ENCODE measurements around the gene STYXL2.

STYXL2 gene

DNA sequence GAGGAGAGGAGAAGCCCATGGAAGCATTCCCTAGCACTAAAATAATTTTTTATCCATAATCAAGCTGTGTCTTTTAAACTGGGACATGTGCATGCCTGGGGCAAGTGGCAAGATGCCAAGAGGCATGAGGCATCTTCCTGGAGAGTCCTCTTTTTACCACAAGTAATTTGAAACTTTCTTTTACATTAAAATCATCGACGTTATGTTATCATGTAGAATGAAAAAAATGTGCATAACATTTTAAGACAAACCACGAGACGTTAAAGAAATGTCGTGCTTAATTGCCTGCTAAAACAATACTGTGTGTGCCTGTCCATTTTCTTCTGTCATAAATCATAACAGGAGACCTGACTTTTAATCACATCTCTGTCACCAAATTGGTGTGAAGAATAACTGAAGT, 1.5 kb downstream of the STYXL2 start:
- Histone ChIP-seq H3K4me1 (ENCODE audit: insufficient read depth, low read length) (no peaks in the 10 kb centered on the region), H3K9me3 (ENCODE audit: low read length) (no peaks in the 10 kb centered on the region), H3K27me3 (ENCODE audit: control insufficient read depth in 1 of 2, insufficient read depth in 2 of 2, low read length in 2 of 2) (no peaks in the 10 kb centered on the region), H3K4me3 (ENCODE audit: low read depth in 1 of 2, low read length in 2 of 2) (no peak overlapping the region), H3K36me3 (ENCODE audit: insufficient read depth, low read length) (no peaks in the 10 kb centered on the region), H3K9ac (ENCODE audit: low read length) (no peak overlapping the region), H3K27ac (ENCODE audit: low read depth, low read length) (no peak overlapping the region)

DNA sequence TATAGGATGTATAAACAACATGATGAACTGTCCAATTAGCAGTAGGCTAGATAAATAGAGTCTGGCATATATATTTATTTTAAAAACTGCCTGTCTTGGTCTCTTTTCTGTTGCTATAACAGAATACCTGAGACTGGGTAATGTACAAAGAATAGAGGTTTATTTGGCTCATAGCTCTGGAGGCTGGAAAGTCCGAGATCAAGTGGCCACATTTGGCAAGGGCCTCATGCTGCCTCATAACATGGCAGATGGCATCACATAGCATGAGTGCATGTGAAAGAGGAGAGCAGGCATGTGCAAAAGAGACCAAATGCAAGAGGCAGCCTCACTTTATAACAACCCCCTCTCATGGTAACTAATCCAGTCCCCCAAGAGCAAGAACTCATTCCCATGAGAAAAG, 6.0 kb downstream of the STYXL2 start:
- no peak overlapping the region for H3K27ac ChIP-seq (ENCODE audit: low read depth, low read length)
- no peak overlapping the region for H3K9ac ChIP-seq (ENCODE audit: low read length)

DNA sequence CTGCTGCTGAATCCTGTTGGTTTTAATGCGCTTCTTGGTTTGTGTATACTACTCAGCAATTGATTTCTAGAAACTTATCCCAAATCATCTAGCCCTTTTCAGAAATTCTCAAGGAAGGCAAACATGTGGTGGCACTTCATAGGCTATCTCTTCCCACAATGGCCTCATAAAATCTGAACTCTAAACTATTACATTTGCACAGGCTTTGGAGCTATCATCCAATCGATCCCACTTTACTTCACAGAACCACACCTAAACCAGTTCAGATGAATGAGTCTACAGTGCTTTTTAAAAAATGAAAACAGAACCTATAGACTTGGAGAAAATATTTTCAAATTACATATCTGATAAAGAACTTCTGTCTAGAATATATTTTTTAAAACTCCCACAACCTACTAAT, 6.9 kb downstream of the STYXL2 start:
- no peaks in the 10 kb centered on the region for H3K9me3 ChIP-seq (ENCODE audit: low read length)
- no peak overlapping the region for H3K9ac ChIP-seq (ENCODE audit: low read length)
- peaks cover under 1% of the 10 kb centered on the region for H3K4me1 ChIP-seq (ENCODE audit: insufficient read depth, low read length)
- no peaks in the 10 kb centered on the region for H3K36me3 ChIP-seq (ENCODE audit: insufficient read depth, low read length)
- H3K4me3 ChIP-seq (ENCODE audit: low read depth in 1 of 2, low read length in 2 of 2) = no peak overlapping the region
- H3K27me3 ChIP-seq (ENCODE audit: control insufficient read depth in 1 of 2, insufficient read depth in 2 of 2, low read length in 2 of 2) = no peaks in the 10 kb centered on the region
- no peak overlapping the region for H3K27ac ChIP-seq (ENCODE audit: low read depth, low read length)

More for the DNA sequence above, 6.0 kb downstream of the STYXL2 start:
- H3K27me3 ChIP-seq (ENCODE audit: control insufficient read depth in 1 of 2, insufficient read depth in 2 of 2, low read length in 2 of 2) = no peaks in the 10 kb centered on the region
- no peaks in the 10 kb centered on the region for H3K36me3 ChIP-seq (ENCODE audit: insufficient read depth, low read length)
- H3K9me3 ChIP-seq (ENCODE audit: low read length) = no peaks in the 10 kb centered on the region
- no peaks in the 10 kb centered on the region for H3K4me1 ChIP-seq (ENCODE audit: insufficient read depth, low read length)
- no peak overlapping the region for H3K4me3 ChIP-seq (ENCODE audit: low read depth in 1 of 2, low read length in 2 of 2)

DNA sequence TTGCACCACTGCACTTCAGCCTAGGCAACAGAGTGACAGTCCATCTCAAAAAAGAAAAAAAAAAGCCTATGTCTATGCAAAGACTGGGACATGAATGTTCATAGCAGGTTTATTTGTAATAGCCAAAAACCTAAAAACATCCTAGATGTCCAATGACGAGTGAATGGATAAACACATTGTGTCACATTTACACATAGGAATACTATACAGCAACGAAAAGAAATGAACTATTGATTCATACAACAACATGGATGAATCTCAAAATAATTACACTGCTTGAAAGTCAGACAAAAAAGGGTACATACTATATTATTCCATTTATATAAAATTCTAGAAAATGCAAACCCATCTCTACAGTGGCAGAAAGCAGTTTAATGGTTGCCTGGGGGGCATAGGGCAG, 7.9 kb downstream of the STYXL2 start:
- no peaks in the 10 kb centered on the region for H3K9me3 ChIP-seq (ENCODE audit: low read length)
- no peaks in the 10 kb centered on the region for H3K36me3 ChIP-seq (ENCODE audit: insufficient read depth, low read length)

DNA sequence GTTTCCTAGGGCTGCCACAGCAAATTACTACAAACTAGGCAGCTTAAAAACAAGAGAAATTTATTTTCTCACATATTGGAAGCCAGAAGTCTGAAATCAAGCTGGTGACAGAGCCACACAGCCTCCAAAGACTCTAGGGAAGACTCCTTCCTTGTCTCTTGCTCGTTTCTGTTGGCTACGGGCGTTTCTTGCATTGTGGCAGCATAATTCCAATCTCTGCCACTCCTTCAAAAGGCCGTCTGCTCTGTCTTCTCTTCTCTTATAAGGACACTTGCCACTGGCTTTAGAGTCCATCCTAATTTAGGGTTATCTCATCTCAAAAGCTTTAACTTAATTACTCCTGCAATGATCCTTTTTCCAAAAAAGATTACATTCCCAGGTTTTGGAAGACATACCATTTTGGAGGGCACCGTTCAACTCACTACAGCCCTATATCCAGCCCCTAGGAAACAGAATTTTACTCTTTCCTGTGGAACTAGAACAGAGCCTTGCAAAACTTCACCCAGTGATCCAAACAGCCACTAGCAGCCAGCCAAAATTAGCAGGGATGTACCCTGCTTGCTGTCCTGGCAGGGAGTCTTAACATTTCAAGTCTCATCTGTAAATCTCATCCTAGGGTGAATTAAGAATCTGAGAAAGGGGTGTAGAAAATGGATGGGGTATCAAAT, 9.2 kb downstream of the STYXL2 start:
- H3K9ac ChIP-seq (ENCODE audit: low read length) = no peak overlapping the region
- no peak overlapping the region for H3K4me3 ChIP-seq (ENCODE audit: low read depth in 1 of 2, low read length in 2 of 2)
- no peaks in the 10 kb centered on the region for H3K27me3 ChIP-seq (ENCODE audit: control insufficient read depth in 1 of 2, insufficient read depth in 2 of 2, low read length in 2 of 2)
- peaks cover 4% of the 10 kb centered on the region for H3K4me1 ChIP-seq (ENCODE audit: insufficient read depth, low read length)
- H3K36me3 ChIP-seq (ENCODE audit: insufficient read depth, low read length) = no peaks in the 10 kb centered on the region
- H3K9me3 ChIP-seq (ENCODE audit: low read length) = no peaks in the 10 kb centered on the region
- no peak overlapping the region for H3K27ac ChIP-seq (ENCODE audit: low read depth, low read length)

More for the DNA sequence above, 7.9 kb downstream of the STYXL2 start:
- H3K9ac ChIP-seq (ENCODE audit: low read length) = no peak overlapping the region
- no peaks in the 10 kb centered on the region for H3K27me3 ChIP-seq (ENCODE audit: control insufficient read depth in 1 of 2, insufficient read depth in 2 of 2, low read length in 2 of 2)
- no peak overlapping the region for H3K4me3 ChIP-seq (ENCODE audit: low read depth in 1 of 2, low read length in 2 of 2)
- no peak overlapping the region for H3K27ac ChIP-seq (ENCODE audit: low read depth, low read length)
- H3K4me1 ChIP-seq (ENCODE audit: insufficient read depth, low read length) = peaks cover 4% of the 10 kb centered on the region

DNA sequence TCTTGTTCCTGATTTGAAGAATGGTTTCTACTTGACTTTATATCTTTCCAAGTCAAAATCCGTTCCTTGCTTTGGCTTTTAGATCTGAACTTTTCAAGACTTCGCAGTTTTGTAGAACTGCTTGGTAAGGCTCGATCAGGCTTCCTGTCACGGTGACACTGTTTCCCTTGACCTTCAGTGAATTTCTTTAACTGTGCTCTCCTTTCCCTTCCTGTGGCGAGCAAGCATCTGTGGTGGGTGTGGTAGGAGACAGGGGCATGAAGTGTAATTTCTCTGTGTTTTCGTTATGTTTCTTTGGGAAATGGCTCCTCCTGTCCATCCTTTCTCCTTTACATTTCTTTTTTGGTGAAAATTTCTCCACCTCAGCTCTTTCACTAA, 10.4 kb downstream of the STYXL2 start:
- Histone ChIP-seq H3K9me3 (ENCODE audit: low read length) (no peaks in the 10 kb centered on the region), H3K36me3 (ENCODE audit: insufficient read depth, low read length) (no peaks in the 10 kb centered on the region), H3K4me1 (ENCODE audit: insufficient read depth, low read length) (peaks cover 4% of the 10 kb centered on the region), H3K4me3 (ENCODE audit: low read depth in 1 of 2, low read length in 2 of 2) (no peak overlapping the region), H3K9ac (ENCODE audit: low read length) (no peak overlapping the region), H3K27ac (ENCODE audit: low read depth, low read length) (no peak overlapping the region), H3K27me3 (ENCODE audit: control insufficient read depth in 1 of 2, insufficient read depth in 2 of 2, low read length in 2 of 2) (no peaks in the 10 kb centered on the region)

DNA sequence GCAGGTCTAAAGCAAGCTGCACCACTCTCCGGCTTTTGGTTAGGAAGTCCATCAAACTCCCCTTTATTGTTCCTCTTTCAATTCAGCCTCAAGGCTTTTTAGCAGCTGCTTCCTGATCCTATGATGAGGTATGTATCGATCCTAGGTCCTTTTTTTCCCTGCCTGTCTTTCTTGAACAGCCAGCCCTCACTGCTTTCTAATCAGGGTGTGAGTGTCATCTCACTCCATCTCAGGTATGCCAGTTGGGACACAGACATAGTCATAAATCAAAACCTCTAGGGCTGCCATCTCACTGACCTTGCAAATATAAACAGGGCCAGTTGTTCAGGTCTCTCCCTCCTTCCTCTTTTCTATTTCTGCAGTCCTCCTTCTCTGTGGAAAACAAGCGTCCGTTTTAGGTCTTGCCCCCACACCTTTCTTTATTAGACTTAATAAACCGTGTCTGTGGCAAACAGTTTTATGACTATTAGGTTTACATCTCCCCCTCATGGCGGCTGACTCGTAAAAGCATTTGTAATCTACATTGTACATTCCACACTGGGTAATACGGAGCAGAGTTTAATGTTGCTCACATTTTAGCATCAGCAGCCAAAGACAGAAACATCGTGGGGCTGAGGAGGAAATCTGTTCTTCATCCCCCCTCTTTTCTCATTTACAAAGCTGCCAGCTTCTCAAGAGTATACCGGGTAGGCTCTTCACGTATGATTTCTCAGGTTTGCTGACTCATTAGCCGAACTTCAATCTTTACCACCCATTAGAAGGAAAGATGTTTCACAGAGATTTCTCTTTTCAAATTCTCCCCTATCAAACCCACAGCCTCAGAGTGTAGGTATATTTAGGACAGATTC, 11.6 kb downstream of the STYXL2 start:
- Histone ChIP-seq H3K36me3 (ENCODE audit: insufficient read depth, low read length) (no peaks in the 10 kb centered on the region), H3K4me3 (ENCODE audit: low read depth in 1 of 2, low read length in 2 of 2) (peak overlapping the region in 1 of 2 donors; percentile 5), H3K27ac (ENCODE audit: low read depth, low read length) (no peak overlapping the region), H3K9me3 (ENCODE audit: low read length) (no peaks in the 10 kb centered on the region), H3K4me1 (ENCODE audit: insufficient read depth, low read length) (peaks cover 4% of the 10 kb centered on the region), H3K27me3 (ENCODE audit: control insufficient read depth in 1 of 2, insufficient read depth in 2 of 2, low read length in 2 of 2) (no peaks in the 10 kb centered on the region), H3K9ac (ENCODE audit: low read length) (no peak overlapping the region)

DNA sequence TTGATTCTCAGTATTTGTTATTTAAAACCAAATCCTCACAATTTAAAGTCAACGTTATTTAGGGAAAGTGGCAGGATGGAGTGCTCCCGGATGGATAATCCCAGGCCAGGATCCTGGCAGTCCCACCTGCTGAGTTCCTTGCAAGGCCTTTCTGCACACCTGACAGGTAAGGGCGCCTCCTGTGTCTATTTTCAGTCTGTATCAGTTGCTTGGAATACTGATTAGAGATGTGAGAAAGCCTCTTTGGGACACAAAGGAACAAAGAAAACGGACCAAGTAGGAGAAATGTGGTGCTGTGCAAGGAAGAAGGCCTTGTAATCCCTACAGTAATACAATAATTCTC, 12.2 kb downstream of the STYXL2 start:
- H3K36me3 ChIP-seq (ENCODE audit: insufficient read depth, low read length) = no peaks in the 10 kb centered on the region
- no peaks in the 10 kb centered on the region for H3K9me3 ChIP-seq (ENCODE audit: low read length)
- peaks cover 4% of the 10 kb centered on the region for H3K4me1 ChIP-seq (ENCODE audit: insufficient read depth, low read length)
- no peak overlapping the region for H3K4me3 ChIP-seq (ENCODE audit: low read depth in 1 of 2, low read length in 2 of 2)
- no peaks in the 10 kb centered on the region for H3K27me3 ChIP-seq (ENCODE audit: control insufficient read depth in 1 of 2, insufficient read depth in 2 of 2, low read length in 2 of 2)
- no peak overlapping the region for H3K27ac ChIP-seq (ENCODE audit: low read depth, low read length)
- H3K9ac ChIP-seq (ENCODE audit: low read length) = no peak overlapping the region

DNA sequence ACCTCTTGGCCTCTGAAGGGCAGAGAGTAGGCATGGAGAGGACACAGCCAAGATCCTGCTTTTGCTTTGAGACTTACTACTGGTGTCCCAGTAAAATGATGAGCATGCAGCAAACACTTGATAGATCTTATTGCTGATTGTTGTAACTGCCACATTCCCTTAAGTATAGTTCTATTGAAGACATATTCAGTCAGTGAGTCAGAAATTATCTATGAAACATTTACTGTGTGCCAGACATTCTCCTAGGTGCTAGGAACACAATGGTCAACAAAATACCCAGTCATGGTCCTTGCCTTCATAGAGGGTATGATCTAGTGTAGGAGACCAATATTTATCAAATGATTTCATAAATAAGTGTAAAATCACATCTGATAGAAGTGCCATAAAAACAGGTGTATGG, 13.6 kb downstream of the STYXL2 start:
- H3K36me3 ChIP-seq (ENCODE audit: insufficient read depth, low read length) = no peaks in the 10 kb centered on the region
- no peak overlapping the region for H3K4me3 ChIP-seq (ENCODE audit: low read depth in 1 of 2, low read length in 2 of 2)
- no peak overlapping the region for H3K9ac ChIP-seq (ENCODE audit: low read length)
- H3K27ac ChIP-seq (ENCODE audit: low read depth, low read length) = no peak overlapping the region
- H3K9me3 ChIP-seq (ENCODE audit: low read length) = no peaks in the 10 kb centered on the region
- H3K27me3 ChIP-seq (ENCODE audit: control insufficient read depth in 1 of 2, insufficient read depth in 2 of 2, low read length in 2 of 2) = no peaks in the 10 kb centered on the region
- peaks cover 4% of the 10 kb centered on the region for H3K4me1 ChIP-seq (ENCODE audit: insufficient read depth, low read length)

DNA sequence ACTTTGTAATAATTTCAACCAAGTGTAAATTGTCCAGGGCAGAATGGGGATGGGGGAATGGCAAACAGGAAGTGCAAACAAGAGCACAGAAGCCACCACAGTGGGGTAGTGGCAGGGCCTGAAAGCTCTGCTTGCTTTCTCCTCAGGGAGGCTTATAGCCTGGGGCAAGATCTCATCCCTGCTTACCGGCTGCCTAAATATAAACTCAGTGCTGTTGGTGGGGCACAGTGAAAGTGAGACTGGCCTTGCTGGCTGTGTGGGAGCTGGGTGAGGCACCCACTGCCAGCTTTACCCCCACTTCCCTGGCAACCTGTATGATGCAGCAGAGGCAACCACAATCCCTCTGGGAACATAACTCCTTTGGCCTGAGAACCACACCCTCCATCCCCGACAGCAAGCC, 15.2 kb downstream of the STYXL2 start:
- H3K27me3 ChIP-seq (ENCODE audit: control insufficient read depth in 1 of 2, insufficient read depth in 2 of 2, low read length in 2 of 2) = no peaks in the 10 kb centered on the region
- no peaks in the 10 kb centered on the region for H3K36me3 ChIP-seq (ENCODE audit: insufficient read depth, low read length)
- no peaks in the 10 kb centered on the region for H3K9me3 ChIP-seq (ENCODE audit: low read length)
- H3K4me1 ChIP-seq (ENCODE audit: insufficient read depth, low read length) = peaks cover 4% of the 10 kb centered on the region
- no peak overlapping the region for H3K4me3 ChIP-seq (ENCODE audit: low read depth in 1 of 2, low read length in 2 of 2)
- no peak overlapping the region for H3K27ac ChIP-seq (ENCODE audit: low read depth, low read length)
- no peak overlapping the region for H3K9ac ChIP-seq (ENCODE audit: low read length)

DNA sequence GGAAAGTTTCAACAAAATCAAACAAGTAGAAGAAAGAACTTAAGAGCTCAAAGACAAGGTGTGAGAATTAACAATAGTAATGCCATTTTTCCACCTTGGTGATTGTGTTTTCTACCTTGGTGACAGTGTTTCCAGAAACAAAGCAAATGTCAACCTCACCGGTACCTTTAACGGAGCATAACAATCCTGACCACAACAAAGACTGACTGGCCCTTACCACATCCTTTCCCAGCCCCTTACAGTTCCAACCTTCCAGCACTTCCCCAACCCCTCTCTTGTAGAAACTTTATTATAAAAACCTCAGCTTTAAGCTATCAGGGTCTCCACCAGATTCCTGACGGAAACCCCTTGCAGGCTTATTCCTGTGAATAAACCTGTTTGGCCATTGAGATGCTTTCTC, 16.7 kb downstream of the STYXL2 start:
- Histone ChIP-seq H3K4me1 (ENCODE audit: insufficient read depth, low read length) (peaks cover 4% of the 10 kb centered on the region), H3K4me3 (ENCODE audit: low read depth in 1 of 2, low read length in 2 of 2) (no peak overlapping the region), H3K27ac (ENCODE audit: low read depth, low read length) (no peak overlapping the region), H3K27me3 (ENCODE audit: control insufficient read depth in 1 of 2, insufficient read depth in 2 of 2, low read length in 2 of 2) (no peaks in the 10 kb centered on the region), H3K36me3 (ENCODE audit: insufficient read depth, low read length) (no peaks in the 10 kb centered on the region), H3K9ac (ENCODE audit: low read length) (no peak overlapping the region), H3K9me3 (ENCODE audit: low read length) (no peaks in the 10 kb centered on the region)

All from muscle layer of colon (tissue), 2 donors.